DMS153 (cell line): ENCODE data around the gene PRR3.
A peak's percentile ranks its signal among the peaks of the same experiment; 100 is the strongest.
"Not testable (repeated sequence)": the region's sequence is repeated elsewhere in the genome, so short reads cannot be mapped to it uniquely, and the experiment has no call there.

ENCODE experiments used
- DNase-seq: peaks from one replicate; lab custom pipeline; 2025; lab: John Stamatoyannopoulos, UW

PRR3 gene

GRCh38 chr6:30556906-30557682, at the start of gene PRR3:
PRR3 (plus strand) TSS chr6:30557295; CDS start chr6:30557345, 50 bp downstream.
- peak; percentile 87 for DNase-seq

GRCh38 chr6:30507849-30508827, 49.0 kb upstream of the PRR3 start:
- DNase-seq = no peak

DNA sequence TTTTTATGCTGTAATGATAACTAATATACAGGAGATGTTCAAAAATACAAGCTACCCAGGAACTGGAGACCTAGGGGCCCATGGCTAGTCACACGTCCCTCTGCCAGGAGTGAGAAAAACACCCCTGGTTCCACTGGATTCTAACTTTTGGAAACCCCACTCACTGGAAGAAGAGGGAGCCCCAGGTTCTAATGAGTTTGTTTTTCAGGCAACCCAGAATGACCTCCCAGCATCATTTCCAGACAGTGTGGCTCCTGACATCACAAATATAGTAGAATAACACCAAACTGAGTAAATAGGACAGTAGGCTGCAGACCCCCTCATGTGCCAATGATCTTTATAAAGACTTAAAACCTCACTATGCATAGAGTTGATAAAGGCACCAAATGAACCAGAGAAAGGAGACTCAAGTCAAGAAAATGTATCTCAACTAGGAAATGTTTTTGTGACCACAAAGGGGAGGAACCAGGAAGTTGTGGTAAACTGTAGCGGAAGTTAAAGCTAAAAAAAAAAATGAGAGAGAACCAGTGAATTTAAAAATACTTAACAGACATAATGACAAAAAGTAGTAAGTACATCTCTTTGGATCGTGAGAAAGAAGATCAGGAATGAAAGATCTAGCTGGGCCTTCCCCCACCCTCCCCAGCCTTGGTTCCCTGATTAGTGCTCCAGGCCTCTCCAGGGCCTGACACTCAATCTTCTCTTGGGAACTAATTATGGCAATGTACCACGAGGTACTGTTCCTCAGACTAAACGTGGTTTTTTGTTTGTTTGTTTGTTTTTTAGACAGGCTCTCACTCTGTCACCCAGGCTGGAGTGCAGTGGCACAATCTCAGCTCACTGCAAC, 48.0 kb upstream of the PRR3 start:
- DNase-seq = no peak

DNA sequence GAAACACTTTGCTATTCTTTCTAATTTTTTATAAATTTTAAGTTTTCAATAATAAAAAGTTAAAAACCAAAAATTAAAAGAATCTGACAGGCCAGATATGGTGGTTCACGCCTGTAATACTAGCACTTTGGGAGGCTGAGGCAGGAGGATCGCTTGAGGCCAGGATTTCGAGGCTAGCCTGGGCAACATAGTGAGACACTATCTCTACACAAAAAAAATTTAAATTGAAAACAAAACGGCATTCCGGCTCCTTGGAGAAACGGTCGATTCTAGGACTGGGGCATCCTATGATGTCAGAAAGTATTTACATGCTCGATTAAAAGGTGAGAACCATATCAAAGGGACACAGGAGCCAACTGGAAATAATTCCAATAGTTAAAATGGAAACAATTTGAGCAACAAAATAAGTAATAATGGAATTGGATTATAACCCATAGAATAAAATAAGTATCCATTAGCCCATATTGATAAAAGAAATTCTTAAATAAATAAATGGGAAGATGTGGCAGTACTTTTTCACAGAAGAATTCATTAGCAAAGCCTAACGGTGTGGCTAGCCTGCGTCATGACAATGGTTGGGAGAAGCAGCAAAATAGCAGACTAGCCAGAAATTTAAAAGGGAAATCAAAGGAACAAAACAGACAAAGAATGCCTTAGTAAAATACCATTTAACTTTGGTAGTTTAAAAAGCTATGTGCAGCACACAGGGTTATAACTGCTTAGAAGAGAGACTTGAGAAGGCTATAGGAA, 46.5 kb upstream of the PRR3 start:
- DNase-seq = no peak

GRCh38 chr6:30511169-30511546, 45.9 kb upstream of the PRR3 start:
- no peak for DNase-seq

GRCh38 chr6:30513451-30513850, 43.6 kb upstream of the PRR3 start:
- DNase-seq = no peak

DNA sequence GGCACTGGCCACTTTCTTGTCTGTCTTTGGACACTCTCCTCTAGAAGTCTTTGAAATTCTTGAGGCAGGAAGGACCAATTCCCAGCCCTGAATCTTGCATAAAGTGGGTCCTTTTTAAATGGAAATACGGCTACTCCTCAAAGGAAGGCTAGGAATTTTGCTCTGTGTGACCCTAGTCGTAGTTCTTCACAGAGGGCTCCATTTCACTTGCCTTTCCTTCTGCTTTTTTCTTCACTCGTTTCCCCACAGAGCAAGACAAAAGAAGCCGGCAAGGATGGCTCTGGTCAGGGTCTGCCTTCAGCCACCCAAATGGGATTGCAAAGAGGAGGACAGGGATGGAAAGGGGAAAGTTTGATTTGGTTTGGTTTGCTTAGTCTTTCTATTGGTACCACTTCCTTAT, 42.0 kb upstream of the PRR3 start:
- no peak for DNase-seq

GRCh38 chr6:30515944-30516753, 40.9 kb upstream of the PRR3 start:
- DNase-seq = peak; percentile 75

DNA sequence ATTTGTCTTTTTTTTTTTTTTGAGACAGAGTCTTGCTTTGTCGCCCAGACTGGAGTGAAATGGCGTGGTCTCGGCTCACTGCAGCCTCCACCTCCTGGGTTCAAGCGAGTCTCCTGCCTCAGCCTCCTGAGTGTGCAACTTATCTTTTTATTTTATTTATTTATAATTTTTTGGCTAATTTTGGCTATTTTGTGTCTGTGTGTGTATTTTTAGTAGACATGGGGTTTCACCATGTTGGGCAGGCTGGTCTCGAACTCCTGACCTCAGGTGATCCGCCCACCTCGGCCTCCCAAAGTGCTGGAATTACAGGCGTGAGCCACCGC, 40.4 kb upstream of the PRR3 start:
- DNase-seq = not testable (repeated sequence)

DNA sequence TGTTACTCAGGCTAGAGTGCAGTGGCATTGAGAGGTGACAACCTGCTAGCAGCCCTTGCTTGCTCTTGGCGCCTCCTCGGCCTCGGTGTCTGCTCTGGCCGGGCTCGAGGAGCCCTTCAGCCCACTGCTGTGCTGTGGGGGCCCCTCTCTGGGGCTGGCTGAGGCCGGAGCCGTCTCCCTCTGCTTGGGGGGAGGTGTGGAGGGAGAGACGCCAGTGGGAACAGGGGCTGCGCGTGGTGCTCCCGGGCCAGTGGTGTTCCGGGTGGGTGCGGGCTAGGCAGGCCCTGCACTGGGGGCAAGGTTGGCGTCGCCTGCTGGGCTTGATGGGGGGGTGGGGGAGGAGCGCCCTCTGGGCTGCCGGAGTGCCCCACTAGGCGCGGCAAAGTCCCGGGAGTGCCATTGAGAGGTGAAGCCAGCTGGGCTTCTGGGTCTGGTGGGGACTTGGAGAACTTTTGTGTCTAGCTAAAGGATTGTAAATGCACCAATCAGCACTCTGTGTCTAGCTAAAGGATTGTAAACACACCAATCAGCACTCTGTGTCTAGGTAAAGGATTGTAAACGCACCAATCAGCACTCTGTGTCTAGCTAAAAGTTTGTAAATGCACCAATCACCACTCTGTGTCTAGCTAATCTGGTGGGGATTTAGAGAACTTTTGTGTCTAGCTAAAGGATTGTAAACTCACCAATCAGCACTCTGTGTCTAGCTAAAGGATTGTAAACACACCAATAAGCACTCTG, 39.2 kb upstream of the PRR3 start:
- not testable (repeated sequence) for DNase-seq

DNA sequence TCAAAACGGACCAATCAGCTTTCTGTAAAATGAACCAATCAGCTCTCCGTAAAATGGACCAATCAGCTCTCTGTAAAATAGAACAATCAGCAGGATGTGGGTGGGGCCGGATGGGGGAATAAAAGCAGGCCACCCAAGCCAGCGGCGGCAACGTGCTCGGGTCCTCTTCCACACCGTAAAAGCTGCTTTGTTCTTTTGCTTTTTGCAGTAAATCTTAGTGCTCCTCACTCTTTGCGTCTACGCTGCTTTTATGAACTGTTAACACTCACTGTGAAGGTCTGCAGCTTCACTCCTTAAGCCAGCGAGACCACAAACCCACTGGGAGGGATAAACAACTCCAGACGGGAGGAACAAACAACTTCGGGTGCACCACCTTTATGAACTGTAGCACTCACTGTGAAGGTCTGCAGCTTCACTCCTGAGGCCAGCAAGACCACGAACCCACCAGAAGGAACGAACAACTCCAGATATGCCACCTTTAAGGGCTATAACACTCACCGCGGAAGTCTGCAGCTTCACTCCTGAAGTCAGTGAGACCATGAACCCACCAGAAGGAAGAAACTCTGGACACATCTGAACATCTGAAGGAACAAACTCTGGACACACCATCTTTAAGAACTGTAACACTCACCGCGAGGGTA, 38.5 kb upstream of the PRR3 start:
- not testable (repeated sequence) for DNase-seq

GRCh38 chr6:30520522-30520921, 36.6 kb upstream of the PRR3 start:
- no peak for DNase-seq

DNA sequence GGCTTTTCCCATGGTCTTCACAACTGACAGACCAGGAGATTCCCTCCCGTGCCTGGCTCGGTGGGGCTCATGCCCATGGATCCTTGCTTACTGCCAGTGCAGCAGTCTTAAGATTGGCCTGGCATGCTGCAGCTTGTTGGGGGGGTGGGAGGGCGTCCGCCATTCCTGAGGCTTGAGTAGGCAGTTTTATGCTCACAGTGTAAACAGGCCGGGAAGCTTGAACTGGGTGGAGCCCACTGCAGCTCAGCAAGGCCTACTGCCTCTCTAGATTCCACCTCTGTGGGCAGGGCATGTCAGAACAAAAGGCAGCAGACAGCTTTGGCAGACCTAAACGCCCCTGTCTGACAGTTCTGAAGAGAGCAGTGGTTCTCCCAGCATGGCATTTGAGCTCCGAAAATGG, 36.0 kb upstream of the PRR3 start:
- not testable (repeated sequence) for DNase-seq

- not testable (repeated sequence) for DNase-seq
Observed at GRCh38 chr6:30521952-30522351, 35.1 kb upstream of the PRR3 start.

GRCh38 chr6:30526444-30526843, 30.7 kb upstream of the PRR3 start:
- not testable (repeated sequence) for DNase-seq

GRCh38 chr6:30529349-30529875, 27.7 kb upstream of the PRR3 start:
- DNase-seq = not testable (repeated sequence)

GRCh38 chr6:30530014-30530413, 27.1 kb upstream of the PRR3 start:
- DNase-seq = no peak

DNA sequence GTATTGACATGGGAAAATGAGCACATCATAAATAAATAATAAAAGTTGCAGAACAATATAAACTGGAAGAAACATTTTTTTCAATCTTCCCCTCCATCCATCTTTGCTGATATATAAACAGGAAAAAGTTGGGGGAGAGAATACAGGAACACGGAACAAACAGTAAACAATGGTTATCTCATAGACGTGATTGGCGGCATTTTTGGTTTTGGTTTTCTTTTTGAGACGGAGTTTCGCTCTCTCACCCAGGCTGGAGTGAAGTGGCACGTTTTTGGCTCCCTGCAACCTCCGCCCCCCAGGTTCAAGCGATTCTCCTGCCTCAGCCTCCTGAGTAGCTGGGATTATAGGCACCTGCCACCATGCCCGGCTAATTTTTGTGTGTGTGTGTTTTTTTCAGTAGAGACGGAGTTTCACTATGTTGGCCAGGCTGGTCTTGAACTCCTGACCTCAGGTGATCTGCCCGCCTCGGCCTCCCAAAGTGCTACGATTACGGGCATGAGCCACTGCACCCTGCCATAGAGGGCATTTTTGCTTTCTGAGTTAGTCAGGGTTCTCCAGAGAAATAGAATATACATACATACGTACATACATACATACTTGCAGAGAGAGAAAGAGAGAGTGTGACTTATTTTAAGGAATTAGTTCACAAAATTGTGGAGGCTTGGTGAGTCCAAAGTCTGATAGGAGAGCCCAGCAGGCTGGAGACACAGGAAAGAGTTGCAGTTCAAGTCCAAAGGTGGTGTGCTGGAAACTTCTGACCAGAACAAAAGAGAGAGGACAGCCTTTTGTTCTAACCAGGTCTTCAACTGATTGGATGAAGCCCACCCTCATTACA, 23.4 kb upstream of the PRR3 start:
- no peak for DNase-seq
